K562 (cell line): ENCODE results near the gene GPD1L. TPM values are rescaled to one million over a fixed set of nuclear protein-coding genes. Genes with fewer than 3 reads are reported as not detected.

Experiments
- E2F3 ChIP-seq: fragments of 250-450 bp; sonication (Bioruptor Pico); IDR thresholded peaks from 2 replicates; pipeline ENCODE4 v1.4.0; 2020; ENCODE audit warnings: mild to moderate bottlenecking
- KLF1 ChIP-seq: fragments of 450-650 bp; IDR thresholded peaks from 2 replicates; pipeline ENCODE4 v1.6.1; 2016; ENCODE audit warnings: missing genetic modification characterization, missing compliant biosample characterization
- NCOR1 ChIP-seq: fragments of 450-650 bp; IDR thresholded peaks from 2 replicates; pipeline ENCODE4 v1.6.1; 2016; ENCODE audit warnings: mild to moderate bottlenecking, moderate library complexity
- TEAD4 ChIP-seq, 2 experiments: sonication (generic) in 1 of 2; formaldehyde crosslinking in 1 of 2; IDR thresholded peaks; 2 replicates each; pipeline versions ENCODE4 v1.6.1 to v1.8.0; 2012 to 2022; ENCODE audit warnings: borderline replicate concordance in 1 of 2, inconsistent platforms in 1 of 2, low read length in 1 of 2, mild to moderate bottlenecking in 1 of 2, missing genetic modification reagents in 1 of 2
- polyA plus RNA-seq, 8 experiments: library from polyadenylated mRNA; depleted of rRNA in 4 of 8; stranded (reverse) in 5 of 8; unstranded in 3 of 8; fragments of >200 nt; fragmentation: Nextera tagmentation in 2 of 8; fragmentation: Illumina TruSeq in 1 of 8; extraction: Ambion mirVana in 2 of 8; extraction: Trizol in 1 of 8; gene quantifications; 2 replicates each; pipeline versions ENCODE4 v1.2.1 to v1.2.3, GENCODE V29; 2011 to 2014; ENCODE audit warnings: inconsistent platforms in 1 of 8, missing spikeins in 1 of 8
- total RNA-seq, 7 experiments: library from RNA; depleted of rRNA in 6 of 7; stranded (reverse); fragments of >200 nt in 6 of 7; fragmentation: Illumina TruSeq in 2 of 7; extraction: Trizol in 2 of 7; gene quantifications; 2 replicates each; pipeline versions ENCODE4 v1.2.1 to v1.2.3, GENCODE V29; 2011 to 2021; ENCODE audit warnings: low replicate concordance in 1 of 7
- TF ChIP-seq, protein P1 (sequence below), 2 experiments: fragments of 450-650 bp in 1 of 2; sonication (generic) in 1 of 2; formaldehyde crosslinking in 1 of 2; IDR thresholded peaks; 2 replicates each; pipeline versions ENCODE4 v1.7.1 to v1.9.0; 2016 to 2022; ENCODE audit warnings: inconsistent platforms in 1 of 2, mild to moderate bottlenecking in 1 of 2, missing genetic modification reagents in 1 of 2
- TF ChIP-seq, protein P2 (sequence below): IDR thresholded peaks from 3 replicates; pipeline ENCODE4 v1.6.1; 2011; ENCODE audit warnings: borderline replicate concordance, mild to moderate bottlenecking, moderate library complexity; ENCODE audit not compliant: insufficient read length; ENCODE audit errors: extremely low read depth
- TF ChIP-seq, protein P3 (sequence below): fragments of 250-450 bp; sonication (Bioruptor Pico); IDR thresholded peaks from 2 replicates; pipeline ENCODE4 v1.8.0; 2022; ENCODE audit warnings: moderate library complexity, mild to moderate bottlenecking, inconsistent platforms
- TF ChIP-seq, protein P4 (sequence below): IDR thresholded peaks from 2 replicates; pipeline ENCODE4 v1.6.1; 2011; ENCODE audit warnings: borderline replicate concordance, low read depth, mild to moderate bottlenecking, moderate library complexity, low read length; ENCODE audit not compliant: insufficient read depth, poor library complexity, severe bottlenecking

GPD1L gene
- total and polyA plus RNA-seq, 9 of the 15 experiments (the other 6 are each of a cell fraction or from before 2014, with no cell fraction given) = 1.6 to 17.3 (median 12.3) TPM

DNA sequence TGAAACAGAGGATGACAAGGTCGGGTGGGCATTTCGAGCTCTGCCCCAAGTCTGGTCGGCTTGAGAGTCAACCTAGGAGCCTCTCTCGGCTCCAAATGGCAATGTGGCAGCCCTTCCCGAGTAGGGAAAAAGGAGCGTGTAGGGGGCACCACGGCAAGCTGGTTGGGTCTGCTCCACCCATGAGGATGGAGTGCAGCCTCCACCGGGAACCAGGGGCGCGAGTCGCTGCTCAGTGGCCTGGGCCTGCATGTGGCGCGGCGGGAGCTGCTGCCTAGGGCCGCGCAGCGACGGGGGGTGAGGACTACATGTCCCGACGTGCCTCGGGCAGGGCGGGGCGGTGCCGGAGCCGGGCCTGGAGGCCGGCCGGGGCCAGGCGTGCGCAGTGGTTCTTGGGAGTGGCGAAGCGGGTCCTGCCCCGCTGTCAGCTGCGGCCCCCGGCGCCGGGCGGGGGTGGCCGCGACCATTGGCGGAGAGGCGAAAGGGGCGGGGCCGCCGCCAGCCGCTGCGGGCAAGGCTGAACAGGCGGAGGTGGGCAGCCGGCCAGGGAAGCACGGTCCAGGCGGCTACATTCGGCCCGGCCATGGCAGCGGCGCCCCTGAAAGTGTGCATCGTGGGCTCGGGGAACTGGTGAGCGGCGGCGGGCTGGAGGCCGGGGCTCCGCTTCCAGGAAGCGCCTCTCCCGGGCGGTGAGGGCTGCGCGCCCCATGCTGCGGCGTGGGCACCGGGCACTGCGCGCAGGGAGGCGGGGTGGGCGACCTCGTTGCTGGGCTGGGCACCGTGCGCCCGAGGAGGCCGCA lies at the start of gene GPD1L (continued):
- TF ChIP-seq, protein P1, sequence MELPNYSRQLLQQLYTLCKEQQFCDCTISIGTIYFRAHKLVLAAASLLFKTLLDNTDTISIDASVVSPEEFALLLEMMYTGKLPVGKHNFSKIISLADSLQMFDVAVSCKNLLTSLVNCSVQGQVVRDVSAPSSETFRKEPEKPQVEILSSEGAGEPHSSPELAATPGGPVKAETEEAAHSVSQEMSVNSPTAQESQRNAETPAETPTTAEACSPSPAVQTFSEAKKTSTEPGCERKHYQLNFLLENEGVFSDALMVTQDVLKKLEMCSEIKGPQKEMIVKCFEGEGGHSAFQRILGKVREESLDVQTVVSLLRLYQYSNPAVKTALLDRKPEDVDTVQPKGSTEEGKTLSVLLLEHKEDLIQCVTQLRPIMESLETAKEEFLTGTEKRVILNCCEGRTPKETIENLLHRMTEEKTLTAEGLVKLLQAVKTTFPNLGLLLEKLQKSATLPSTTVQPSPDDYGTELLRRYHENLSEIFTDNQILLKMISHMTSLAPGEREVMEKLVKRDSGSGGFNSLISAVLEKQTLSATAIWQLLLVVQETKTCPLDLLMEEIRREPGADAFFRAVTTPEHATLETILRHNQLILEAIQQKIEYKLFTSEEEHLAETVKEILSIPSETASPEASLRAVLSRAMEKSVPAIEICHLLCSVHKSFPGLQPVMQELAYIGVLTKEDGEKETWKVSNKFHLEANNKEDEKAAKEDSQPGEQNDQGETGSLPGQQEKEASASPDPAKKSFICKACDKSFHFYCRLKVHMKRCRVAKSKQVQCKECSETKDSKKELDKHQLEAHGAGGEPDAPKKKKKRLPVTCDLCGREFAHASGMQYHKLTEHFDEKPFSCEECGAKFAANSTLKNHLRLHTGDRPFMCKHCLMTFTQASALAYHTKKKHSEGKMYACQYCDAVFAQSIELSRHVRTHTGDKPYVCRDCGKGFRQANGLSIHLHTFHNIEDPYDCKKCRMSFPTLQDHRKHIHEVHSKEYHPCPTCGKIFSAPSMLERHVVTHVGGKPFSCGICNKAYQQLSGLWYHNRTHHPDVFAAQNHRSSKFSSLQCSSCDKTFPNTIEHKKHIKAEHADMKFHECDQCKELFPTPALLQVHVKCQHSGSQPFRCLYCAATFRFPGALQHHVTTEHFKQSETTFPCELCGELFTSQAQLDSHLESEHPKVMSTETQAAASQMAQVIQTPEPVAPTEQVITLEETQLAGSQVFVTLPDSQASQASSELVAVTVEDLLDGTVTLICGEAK (IDR thresholded peaks at IDR 0.05) = 0 out of 2 replicates have a peak, but pooled peaks have one; percentile 27
- TF ChIP-seq, protein P1 (CRISPR knock-in tag; IDR thresholded peaks at IDR 0.05) = no peak
- no peak for TF ChIP-seq TEAD4 (IDR thresholded peaks at IDR 0.05; ENCODE audit: low read length)
- TF ChIP-seq TEAD4 (CRISPR knock-in tag; IDR thresholded peaks at IDR 0.05; ENCODE audit: borderline replicate concordance) = no peak
- TF ChIP-seq, protein P2, sequence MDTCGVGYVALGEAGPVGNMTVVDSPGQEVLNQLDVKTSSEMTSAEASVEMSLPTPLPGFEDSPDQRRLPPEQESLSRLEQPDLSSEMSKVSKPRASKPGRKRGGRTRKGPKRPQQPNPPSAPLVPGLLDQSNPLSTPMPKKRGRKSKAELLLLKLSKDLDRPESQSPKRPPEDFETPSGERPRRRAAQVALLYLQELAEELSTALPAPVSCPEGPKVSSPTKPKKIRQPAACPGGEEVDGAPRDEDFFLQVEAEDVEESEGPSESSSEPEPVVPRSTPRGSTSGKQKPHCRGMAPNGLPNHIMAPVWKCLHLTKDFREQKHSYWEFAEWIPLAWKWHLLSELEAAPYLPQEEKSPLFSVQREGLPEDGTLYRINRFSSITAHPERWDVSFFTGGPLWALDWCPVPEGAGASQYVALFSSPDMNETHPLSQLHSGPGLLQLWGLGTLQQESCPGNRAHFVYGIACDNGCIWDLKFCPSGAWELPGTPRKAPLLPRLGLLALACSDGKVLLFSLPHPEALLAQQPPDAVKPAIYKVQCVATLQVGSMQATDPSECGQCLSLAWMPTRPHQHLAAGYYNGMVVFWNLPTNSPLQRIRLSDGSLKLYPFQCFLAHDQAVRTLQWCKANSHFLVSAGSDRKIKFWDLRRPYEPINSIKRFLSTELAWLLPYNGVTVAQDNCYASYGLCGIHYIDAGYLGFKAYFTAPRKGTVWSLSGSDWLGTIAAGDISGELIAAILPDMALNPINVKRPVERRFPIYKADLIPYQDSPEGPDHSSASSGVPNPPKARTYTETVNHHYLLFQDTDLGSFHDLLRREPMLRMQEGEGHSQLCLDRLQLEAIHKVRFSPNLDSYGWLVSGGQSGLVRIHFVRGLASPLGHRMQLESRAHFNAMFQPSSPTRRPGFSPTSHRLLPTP = no peak
- TF ChIP-seq, protein P3, sequence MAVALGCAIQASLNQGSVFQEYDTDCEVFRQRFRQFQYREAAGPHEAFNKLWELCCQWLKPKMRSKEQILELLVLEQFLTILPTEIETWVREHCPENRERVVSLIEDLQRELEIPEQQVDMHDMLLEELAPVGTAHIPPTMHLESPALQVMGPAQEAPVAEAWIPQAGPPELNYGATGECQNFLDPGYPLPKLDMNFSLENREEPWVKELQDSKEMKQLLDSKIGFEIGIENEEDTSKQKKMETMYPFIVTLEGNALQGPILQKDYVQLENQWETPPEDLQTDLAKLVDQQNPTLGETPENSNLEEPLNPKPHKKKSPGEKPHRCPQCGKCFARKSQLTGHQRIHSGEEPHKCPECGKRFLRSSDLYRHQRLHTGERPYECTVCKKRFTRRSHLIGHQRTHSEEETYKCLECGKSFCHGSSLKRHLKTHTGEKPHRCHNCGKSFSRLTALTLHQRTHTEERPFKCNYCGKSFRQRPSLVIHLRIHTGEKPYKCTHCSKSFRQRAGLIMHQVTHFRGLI = no peak
- TF ChIP-seq E2F3 (CRISPR knock-in tag) = peak; percentile 30; the same call in 1 of the 2 replicates
- no peak for TF ChIP-seq NCOR1
- TF ChIP-seq KLF1 (tag) = 0 out of 2 replicates have a peak, but pooled peaks have one; percentile 60
- TF ChIP-seq, protein P4, sequence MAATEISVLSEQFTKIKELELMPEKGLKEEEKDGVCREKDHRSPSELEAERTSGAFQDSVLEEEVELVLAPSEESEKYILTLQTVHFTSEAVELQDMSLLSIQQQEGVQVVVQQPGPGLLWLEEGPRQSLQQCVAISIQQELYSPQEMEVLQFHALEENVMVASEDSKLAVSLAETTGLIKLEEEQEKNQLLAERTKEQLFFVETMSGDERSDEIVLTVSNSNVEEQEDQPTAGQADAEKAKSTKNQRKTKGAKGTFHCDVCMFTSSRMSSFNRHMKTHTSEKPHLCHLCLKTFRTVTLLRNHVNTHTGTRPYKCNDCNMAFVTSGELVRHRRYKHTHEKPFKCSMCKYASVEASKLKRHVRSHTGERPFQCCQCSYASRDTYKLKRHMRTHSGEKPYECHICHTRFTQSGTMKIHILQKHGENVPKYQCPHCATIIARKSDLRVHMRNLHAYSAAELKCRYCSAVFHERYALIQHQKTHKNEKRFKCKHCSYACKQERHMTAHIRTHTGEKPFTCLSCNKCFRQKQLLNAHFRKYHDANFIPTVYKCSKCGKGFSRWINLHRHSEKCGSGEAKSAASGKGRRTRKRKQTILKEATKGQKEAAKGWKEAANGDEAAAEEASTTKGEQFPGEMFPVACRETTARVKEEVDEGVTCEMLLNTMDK = no peak
